Hematopoietic multipotent progenitor cell treated with erythropoietin and hydrocortisone succinate and interleukin-3 and kit ligand, for 15 days (in vitro differentiated cells): ENCODE data around the gene GPR4.
A peak's percentile ranks its signal among the peaks of the same experiment; 100 is the strongest.
"Not testable (repeated sequence)": the region's sequence is repeated elsewhere in the genome, so short reads cannot be mapped to it uniquely, and the experiment has no call there.

Source experiments
- DNase-seq: peaks from one replicate; pipeline ENCODE4 v3.0.0-alpha.2; 2015; ENCODE audit warnings: low spot score

GPR4 gene

DNA sequence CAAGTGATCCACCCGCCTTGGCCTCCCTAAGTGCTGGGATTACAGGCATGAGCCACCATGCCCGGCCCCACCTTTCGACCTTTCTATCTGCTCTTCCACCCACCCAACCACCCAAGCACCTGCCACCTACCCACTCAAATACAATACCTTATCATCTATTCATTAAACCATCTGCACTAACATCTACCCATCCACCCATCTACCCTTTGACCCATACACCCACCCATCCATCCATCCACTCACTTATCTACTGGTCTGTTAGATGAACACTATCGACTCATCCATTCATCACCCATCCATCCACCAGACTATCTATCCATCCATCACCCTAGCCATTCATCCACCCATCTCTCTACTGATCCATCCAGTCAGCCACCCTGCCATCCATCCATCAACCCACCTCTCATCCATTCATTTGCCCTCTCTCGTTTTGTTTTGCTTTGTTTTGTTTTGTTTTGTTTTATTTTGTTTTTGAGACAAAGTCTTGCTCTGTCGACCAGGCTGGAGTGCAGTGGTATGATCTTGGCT is 20.0 kb upstream of the GPR4 start:
- no peak for DNase-seq

DNA sequence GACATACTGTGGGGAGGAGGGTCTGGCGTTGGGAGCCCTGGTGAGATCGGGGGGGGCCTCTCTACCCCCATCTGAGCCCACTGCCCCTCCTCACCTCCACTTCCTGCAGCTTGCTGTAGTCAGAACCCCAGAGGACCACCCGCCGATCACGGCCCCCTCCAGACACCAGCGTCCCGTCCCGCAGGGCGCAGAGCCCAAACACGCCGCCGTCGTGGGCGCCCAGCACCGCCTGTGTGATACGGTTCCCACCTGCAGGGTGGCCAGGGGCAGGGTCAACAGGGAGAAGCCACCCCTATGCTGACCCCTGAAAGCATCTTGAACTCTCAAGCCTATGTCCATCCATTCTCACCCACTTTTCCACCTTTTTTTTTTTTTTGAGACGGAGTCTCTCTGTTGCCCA is 19.4 kb upstream of the GPR4 start:
- no peak for DNase-seq

DNA sequence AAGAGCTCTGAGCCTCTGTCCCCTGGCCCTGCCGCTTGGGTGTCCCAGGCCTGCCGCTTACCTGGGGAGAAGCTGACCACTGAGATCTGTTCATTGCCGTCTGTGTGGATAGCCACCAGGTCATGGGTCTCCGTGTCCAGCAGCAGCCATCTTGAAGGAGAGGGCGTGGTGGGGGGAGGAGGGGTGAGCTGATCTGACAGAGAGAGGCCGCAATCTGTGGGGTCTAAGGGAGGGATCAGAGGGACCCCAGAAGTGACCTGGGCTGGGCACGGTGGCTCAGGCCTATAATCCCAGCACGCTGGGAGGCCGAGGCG is 14.6 kb upstream of the GPR4 start:
- DNase-seq = no peak

DNA sequence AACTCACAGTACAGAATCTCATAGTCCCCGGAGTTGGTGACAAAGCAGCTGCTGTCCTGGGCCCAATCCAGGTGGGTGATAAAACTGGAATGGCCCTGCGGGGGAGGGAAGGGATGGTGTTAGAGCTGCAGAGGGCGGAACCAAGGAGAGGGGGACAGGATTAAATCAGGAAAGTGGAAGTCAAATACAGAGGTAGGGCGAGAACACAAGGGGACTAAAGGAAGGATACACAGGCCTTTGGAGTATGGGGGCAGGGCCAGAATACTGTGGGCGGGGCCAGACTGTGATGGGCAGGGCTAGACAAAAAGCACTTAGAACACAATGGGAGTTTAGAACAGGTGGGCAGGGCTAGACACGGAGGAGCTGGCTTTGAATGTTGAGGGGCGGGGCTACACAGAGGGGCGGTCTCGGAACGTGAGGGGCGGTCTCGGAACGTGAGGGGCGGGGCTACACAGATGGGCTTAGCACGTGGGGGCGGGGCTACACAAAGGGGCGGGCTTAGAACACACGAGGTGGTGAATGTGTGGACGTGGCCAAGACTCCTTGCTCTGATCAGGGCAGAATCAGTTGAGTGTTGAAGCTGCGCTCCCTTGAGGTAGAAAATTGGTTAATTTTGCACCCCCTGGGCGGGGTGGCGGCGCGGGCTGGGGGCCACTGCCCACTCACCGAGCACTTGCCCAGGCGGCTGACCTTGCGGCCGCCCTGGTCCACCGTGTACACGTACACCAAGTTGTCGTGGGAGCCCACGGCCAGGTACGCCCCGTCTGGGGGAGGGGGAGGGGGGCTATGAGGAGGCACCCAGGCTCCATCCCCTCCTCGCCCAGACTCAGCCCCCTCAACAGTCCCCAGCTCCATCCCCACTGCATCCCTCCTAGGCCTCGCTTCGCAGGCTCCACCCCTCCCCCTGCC is 14.0 kb upstream of the GPR4 start:
- DNase-seq = peak; percentile 79

DNA sequence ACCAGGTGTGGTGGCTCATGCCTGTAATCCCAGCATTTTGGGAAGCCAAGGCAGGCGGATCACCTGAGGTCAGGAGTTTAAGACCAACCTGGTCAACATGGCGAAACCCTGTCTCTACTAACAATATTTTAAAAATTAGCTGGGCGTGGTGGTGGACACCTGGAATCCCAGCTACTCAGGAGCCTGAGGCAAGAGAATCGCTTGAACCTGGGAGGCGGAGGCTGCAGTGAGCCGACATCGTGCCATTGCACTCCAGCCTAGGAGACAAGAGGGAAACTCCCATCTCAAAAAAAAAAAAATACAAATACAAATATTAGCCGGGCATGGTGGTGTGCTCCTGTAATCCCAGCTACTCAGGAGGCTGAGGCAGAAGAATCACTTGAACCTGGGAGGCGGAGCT is 13.0 kb upstream of the GPR4 start:
- not testable (repeated sequence) for DNase-seq

DNA sequence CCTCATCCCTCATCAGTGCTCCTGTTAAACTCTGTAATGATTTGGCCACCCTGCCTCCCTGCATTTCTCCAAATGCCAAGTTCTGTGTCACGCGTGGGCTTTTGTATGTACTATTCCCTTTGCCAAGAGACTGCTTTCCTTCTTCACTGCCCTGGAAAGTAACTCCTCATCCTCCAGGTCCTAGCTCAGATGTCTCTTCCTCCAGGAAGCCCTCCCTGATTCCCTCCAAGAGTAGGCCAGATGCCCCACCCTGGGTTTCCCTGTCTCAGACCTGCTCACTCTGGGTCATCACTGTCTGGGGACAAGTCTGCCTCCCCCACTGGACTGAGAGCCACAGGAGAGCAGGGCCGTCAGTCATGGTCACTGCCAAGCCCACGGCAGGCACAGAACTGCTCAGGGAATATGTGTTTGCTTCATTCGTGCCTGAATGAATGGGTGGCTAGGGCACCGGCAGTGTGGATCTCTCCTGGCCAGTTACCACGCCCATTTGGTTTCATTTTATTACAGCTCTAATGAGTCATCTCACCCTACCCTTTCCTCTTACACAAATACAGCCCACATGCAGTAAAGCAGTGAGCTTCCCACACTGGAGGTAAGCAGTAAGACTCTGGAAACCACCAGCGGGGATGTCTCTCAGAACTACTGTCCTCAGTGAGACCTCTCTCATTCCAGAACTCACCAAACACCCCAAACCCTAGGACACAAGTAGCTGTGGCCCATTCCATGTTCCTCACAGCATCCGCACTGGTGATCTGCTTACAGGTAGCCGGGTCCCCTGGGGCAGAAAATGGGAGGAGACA is 12.1 kb upstream of the GPR4 start:
- DNase-seq = peak; percentile 37

DNA sequence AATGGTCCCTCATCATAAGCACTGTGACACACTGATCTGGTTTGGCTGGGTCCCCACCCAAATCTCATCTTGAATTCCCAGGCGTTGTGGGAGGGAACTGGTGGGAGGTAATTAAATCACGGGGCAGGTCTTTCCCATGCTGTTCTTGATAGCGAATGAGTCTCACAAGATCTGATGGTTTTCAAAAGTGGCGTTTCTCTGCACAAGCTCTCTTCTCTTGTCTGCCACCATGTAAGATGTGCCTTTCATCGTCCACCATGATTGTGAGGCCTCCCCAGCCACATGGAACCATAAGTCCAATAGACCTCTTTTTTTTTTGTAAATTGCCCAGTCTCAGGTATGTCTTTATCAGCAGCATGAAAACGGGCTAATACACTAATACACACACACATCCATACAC is 6.9 kb upstream of the GPR4 start:
- DNase-seq = no peak

DNA sequence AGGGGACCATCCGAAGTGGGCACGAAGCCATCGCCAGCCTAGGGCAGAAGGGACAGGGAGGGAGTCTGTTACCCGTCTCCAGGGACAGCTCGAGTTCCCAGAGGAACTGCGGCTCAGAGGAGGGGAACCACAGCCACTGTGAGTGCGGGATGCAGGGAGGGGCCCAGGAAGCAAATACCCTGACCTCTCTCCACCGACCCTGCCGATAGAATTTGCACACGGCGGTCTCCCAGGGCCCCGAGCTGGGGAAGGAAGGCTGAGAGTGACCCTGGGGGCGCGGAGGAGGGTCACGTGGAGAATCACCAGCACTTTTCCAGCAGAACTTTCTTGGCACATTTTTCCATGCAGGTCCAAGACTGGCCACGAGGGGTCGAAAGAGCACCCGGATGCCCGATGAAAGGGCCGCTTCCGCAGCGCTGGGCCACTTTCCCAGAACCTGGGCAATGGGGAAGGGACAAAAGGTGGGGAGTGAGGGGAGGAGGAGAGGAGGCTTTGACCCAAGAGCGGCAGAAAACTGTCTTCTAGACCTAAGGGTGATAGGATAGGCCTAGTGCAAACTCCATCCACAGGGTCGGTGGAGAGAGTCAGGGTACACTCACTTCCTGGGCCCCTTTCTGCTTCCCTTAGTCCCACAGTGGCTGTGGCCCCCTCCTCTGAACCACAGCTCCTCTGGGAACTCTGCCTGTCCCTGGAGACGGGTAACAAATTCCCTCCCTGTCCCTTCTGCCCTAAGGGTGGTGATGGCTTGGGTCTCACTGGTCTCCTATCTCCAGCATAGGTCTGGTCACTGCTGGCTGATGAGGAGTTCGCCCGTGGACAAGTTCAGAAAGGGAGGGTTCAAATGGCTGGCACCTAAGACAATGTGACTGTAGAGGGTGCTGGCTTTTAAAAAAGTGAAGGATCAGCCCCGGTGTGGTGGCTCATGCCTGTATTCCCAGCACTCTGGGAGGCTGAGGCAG is 5.3 kb upstream of the GPR4 start:
- DNase-seq = peak; percentile 58

DNA sequence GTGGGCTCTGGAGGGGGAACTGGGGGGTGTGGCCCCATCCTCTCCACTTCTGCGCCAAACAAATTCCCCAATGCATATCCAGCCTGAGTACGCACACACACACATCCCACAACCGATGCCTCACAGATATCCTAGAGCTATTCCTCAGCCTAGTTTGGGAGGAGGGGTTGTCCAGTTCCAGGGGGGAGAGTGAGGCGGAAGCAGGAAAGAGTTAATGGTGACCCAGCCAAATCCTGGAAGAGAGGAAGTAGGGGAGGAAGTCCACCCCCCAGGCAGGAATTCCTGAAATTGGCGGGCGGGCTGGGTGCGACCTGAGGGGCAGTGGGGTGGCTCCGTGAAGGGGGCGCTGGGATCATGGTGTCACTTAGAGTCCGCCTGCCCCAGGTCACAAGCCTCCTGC is 897 bp downstream of the GPR4 start:
- no peak for DNase-seq

DNA sequence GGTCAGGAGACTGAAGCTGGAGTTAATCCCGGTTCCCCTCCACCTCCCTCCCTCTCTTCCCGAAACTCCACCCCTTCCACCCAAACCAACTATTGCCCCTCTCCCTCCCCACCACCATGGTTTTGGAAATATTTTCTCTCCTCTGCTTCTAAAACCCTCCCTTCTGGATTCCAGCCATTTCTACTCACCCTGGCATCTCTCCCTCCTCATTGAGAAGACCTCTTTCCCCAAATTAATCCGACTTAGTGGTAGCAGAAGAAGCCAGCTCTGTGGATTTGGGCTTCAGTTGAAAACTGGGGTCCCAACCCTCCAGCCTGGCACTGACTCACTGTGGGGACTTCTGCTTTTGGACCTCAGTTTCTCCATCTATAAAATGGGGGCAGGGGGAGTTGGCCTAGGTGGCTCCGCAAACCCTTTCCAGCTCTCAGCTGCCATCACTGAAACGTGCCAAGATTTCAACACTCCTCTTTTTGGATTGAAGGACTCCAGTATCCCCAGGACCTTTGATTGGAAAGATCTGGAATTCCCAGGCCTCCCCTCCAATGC is 1.6 kb downstream of the GPR4 start:
- DNase-seq = no peak

DNA sequence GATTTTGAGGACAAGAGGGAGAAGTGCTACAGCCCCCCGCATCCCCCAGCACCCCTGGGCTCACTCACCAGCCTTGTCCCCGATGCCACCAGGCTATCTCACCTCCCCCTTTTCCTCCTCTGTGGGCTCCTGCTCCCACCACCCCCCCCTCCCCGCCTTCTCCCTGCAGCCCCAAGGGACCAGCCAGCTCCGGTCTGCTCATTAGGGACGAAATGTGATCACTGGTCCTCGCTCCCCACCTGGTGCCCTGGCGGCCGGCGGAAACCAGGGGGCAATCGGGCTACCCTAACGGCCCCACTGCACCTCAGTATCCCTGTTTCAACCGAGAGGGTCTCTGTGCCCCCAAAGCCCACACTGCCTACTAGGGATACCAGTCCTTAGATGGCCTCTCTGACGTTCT is 2.7 kb downstream of the GPR4 start:
- no peak for DNase-seq

DNA sequence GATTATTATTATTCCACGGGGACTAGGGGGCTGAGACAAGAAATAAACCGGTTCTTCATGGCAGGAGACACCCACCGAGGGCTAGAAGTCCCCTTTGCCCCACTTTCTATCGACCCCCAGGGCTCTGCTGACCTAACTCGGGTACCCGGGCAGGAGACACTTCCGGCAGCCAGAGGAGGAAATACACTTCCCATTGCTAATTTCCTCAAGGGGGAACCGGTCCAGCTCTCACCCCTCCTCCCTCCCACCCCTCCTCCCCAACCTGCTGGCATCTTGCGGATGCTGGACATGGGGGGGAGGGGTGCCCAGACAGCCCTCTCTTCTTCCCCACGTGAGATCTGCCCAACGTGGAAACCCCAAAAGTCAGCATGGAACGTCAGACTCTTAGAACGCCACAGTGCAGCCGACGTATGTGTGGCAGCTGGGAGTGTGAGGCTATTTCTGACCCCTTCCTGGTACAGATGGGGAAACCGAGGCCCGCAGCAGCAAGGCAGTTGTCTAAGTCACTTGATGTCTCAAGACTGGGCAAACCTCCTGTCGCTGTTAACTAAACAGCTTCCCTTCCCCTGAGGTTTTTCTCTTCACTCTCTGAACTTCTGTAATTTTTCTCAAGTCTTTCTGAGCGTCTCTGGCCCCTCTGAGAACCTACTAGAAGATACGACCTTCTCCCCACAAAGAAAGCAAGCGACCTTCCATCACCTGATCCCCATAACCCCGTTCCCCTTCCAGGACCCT is 3.6 kb downstream of the GPR4 start:
- no peak for DNase-seq

DNA sequence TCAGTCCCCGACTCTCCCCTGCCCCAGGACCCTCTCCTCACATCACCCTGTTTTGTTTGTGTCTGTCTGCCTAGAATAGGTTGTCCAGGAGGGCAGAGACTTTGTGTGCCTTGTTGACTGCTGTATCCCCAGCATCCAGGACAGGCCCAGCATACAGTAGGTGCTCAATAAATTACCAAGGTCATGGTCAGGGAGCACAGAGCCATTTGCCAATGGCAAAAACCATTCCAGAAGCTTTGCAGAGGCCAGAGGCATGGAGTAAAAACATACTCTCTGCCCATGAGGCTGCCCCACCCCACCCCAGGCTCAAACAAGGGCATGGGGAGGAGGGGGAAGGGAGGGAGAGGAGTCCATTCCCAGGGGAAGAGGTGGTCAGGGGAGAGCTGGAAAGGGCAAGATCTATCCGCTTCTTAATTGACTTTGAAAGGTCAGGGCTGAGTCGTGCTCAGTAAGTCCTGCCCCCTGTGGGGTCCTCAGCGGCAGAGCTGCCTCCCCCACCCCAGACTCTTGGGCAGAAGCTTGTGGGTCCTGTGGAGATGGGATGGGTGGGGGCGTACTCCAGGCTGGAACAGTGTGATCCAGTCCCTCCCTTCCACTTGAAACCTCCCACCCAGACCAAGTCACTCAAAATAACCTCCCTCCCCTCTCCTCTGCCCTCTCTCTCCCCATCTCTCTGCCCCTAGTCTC is 4.4 kb downstream of the GPR4 start:
- DNase-seq = no peak

DNA sequence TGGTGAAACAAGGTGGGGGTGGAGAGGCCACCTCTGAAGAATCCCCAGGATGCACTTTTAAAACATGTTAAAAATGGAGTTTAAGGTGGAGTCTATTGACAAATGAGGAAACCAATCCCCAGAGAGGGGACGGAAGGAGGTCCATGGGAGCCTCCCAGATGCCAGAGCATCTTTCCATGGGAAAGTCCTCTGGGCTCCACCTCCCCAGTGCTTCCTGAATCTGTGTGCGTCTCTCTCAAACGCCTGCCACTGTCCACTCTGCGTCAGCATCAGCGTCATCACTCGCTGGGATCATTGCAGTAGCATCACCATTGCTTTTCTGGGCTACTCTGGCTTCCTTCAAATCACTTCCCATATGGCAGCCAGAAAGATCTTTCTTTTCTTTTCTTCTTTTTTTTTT is 6.2 kb downstream of the GPR4 start:
- DNase-seq = no peak

DNA sequence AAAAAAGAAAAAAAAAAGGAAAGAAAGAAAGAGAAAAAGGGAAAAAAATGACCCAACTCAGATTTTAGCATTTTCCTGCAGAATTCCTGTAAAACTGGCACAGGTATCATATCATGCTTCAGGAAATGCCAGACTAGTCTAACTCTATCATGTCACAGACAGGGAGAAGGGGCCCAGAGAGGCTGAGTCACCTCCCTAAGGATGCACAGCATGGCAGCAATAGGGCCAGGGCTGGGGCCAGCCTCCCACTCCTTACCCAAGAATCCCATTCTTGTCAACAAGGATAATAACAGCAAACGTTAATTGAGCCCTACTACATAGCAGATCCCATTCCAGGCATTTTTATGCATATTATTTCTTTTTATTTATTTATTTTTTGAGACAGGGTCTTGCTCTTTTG is 8.5 kb downstream of the GPR4 start:
- no peak for DNase-seq

DNA sequence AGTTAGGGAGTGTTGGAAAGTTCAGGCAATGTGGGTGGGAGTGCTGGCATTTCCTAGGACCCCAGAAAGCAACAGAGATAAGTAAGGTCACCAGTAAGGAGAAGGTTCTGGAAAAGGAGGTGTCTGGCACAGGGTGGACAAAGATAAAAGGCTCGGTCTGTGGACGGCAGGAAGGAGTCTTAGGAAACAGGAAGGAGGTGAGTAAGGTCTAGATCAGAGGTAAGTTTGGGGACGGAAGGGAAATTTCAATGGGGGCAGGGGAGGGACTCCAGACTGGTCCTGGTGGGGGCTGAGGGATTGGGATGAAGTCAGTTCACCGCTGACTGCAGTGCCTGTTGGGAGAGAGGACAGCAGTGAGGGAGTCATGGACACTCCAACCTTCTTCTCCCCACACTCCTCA is 9.6 kb downstream of the GPR4 start:
- no peak for DNase-seq

DNA sequence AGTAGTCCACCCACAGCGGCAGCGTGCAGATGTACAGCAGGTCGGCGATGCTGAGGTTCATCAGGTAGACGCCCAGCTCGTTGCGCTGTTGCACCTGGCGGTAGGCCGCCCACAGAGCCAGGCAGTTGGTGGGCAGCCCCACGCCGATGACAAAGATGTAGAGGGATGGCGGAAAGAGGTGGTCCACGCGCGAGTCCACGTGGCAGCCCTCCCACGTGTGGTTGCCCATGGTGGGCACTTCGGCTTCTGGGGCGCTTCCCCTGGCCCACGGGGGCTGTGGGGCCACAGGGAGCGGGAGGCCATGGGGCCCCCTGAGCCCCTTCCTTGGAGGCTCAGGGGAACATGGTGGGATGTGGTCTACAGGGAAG is 10.4 kb downstream of the GPR4 start:
- DNase-seq = no peak

DNA sequence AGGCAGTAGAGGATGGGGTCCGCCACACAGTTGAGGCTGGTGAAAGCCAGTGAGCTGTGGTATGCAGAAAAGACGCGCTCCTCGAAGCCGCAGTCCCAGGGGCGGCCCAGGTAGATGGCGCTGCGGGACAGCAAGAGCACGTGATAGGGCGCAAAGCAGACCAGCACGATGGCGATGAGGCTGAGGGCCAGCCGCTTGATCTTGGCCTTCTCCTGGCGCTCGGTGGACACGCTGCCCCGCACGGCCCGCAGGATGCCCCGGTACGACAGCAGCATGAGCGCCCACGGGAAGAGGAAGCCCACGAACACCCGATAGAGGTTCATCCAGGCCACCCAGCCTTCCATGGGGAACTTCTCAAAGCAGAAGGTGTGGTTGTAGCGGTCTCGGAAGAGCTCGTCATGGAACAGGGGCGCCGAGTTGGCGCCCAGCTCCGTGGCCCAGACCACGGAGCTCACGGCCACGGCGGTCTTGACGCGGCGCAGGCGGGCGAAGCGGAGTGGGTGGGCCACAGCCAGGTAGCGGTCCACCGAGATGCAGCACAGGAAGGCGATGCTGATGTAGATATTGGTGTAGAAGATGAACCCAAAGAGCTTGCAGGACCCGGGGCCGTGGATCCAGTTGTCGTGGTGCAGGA is 10.9 kb downstream of the GPR4 start:
- peak; percentile 19 for DNase-seq

DNA sequence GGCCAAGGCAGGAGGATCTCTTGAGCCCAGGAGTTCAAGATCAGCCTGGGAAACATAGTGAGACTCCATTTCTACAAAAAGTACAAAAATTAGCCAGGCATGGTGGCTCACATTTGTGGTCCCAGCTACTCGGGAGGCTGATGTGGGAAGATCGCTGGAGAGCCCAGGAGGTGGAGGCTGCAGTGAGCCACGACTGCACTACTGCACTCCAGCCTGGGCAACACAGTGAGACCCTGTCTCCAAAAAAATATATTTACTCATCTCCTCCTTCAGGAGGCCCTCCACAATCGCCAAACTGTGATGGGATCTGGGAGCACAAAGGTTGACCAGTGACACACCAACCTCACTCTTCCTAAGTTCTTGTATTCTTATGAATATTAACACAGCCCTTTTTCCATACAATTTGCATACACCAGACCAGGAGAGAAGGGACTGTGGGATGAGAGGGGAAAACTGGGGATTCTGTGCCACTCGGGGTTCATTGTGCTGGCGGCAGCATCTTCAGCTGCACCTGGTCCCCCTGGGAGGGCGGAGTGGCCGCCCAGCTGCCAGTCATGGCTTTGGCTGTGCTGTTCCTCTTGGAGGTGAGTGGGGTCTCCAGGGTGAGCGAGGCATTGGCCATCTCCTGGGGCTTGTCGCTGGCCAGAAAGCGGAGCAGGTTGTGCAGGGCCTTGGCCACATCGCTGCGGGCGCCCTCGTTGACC is 11.6 kb downstream of the GPR4 start:
- DNase-seq = no peak
